Naive B cell (primary cell): ENCODE results near the gene AKR1A1. TPM values are rescaled to one million over a fixed set of nuclear protein-coding genes. Genes with fewer than 3 reads are reported as not detected.

Experiments
- polyA plus RNA-seq, 6 donors: library from polyadenylated mRNA; unstranded; fragments of 300-500 nt; fragmentation: Illumina TruSeq; gene quantifications; one replicate each; pipeline ENCODE4 v1.2.3, GENCODE V29; 2021; ENCODE audit warnings: low read depth in 6 of 6

AKR1A1 gene
- polyA plus RNA-seq, 6 donors from 2014 or later, result 123 to 249 (median 130) TPM

Other genes with a start within 250 kb of the AKR1A1 start
- under 1 TPM in 5 of 6 donors, not detected in 1; 0.31 to 0.86 (median 0.74) TPM for gene HPDL, start 223.9 kb upstream of the AKR1A1 start, polyA plus RNA-seq
- 10 to 100 TPM; 15.5 to 27.8 (median 20.3) TPM for gene TOE1, start 210.7 kb upstream of the AKR1A1 start, polyA plus RNA-seq
- 10 to 100 TPM; 10.4 to 25.3 (median 18.7) TPM for gene MUTYH, start 210.4 kb upstream of the AKR1A1 start, polyA plus RNA-seq
- gene TESK2, start 59.7 kb upstream of the AKR1A1 start, polyA plus RNA-seq, result 10 to 100 TPM in 5 of 6 donors, 1 to 10 TPM in 1; 9.0 to 20.1 (median 12.9) TPM
- 1 to 10 TPM; 1.6 to 6.8 (median 5.1) TPM for gene CCDC163, start 50.8 kb upstream of the AKR1A1 start, polyA plus RNA-seq
- 1 to 10 TPM in 1 of 6 donors, under 1 TPM in 4, not detected in 1; 0.20 to 1.5 (median 0.41) TPM for gene MMACHC, start 50.5 kb upstream of the AKR1A1 start, polyA plus RNA-seq
- 100 to 1,000 TPM; 171 to 239 (median 203) TPM for gene PRDX1, start 28.9 kb upstream of the AKR1A1 start, polyA plus RNA-seq
- gene NASP, start 33.2 kb downstream of the AKR1A1 start, polyA plus RNA-seq, result 100 to 1,000 TPM in 4 of 6 donors, 10 to 100 TPM in 2; 90.5 to 140 (median 114) TPM
- under 1 TPM in 3 of 6 donors, not detected in 3; 0.08 to 0.57 (median 0.11) TPM for gene CCDC17, start 73.2 kb downstream of the AKR1A1 start, polyA plus RNA-seq
- gene GPBP1L1, start 135.7 kb downstream of the AKR1A1 start, polyA plus RNA-seq, result 100 to 1,000 TPM in 2 of 6 donors, 10 to 100 TPM in 4; 83.6 to 106 (median 92.0) TPM
- 10 to 100 TPM; 44.3 to 72.7 (median 60.5) TPM for gene TMEM69, start 137.4 kb downstream of the AKR1A1 start, polyA plus RNA-seq
- gene IPP, start 199.8 kb downstream of the AKR1A1 start, polyA plus RNA-seq, result 10 to 100 TPM in 4 of 6 donors, 1 to 10 TPM in 2; 8.6 to 16.9 (median 11.0) TPM